Measurements from ENCODE around the gene MMEL1.

MMEL1 gene

GRCh38 chr1:2610036-2610959, 22.5 kb downstream of the MMEL1 start:
- H3K4me2 ChIP-seq: no peak overlapping the region
- no peaks in the 10 kb centered on the region for H3K79me2 ChIP-seq (ENCODE audit: insufficient read depth, low read depth)
- H3K27me3 ChIP-seq (ENCODE audit: insufficient read depth, low read depth): peaks cover 71% of the 10 kb centered on the region
- no peaks in the 10 kb centered on the region for H3K4me1 ChIP-seq (ENCODE audit: low read depth, poor library complexity, severe bottlenecking)
- TF ChIP-seq CTCF (conservative IDR thresholded peaks at IDR 0.05; ENCODE audit: low read depth, low read length): no peak
- no peak overlapping the region for H3K9ac ChIP-seq
- H3K4me3 ChIP-seq (IDR thresholded peaks at IDR 0.05; ENCODE audit: insufficient read depth, low read depth, low read length): no peak overlapping the region
- no peaks in the 10 kb centered on the region for H4K20me1 ChIP-seq (ENCODE audit: insufficient read depth)
- H2AFZ ChIP-seq (ENCODE audit: low read depth): no peak overlapping the region
- no peak overlapping the region for H3K27ac ChIP-seq
- no peaks in the 10 kb centered on the region for H3K36me3 ChIP-seq (ENCODE audit: insufficient read depth)

- no peak overlapping the region for H3K27ac ChIP-seq
- H3K79me2 ChIP-seq (ENCODE audit: insufficient read depth, low read depth): no peaks in the 10 kb centered on the region
- H3K4me1 ChIP-seq (ENCODE audit: low read depth, poor library complexity, severe bottlenecking): no peaks in the 10 kb centered on the region
- no peak overlapping the region for H2AFZ ChIP-seq (ENCODE audit: low read depth)
- no peak overlapping the region for H3K4me3 ChIP-seq (IDR thresholded peaks at IDR 0.05; ENCODE audit: insufficient read depth, low read depth, low read length)
- H3K4me2 ChIP-seq: no peak overlapping the region
- no peaks in the 10 kb centered on the region for H4K20me1 ChIP-seq (ENCODE audit: insufficient read depth)
- H3K9ac ChIP-seq: no peak overlapping the region
- TF ChIP-seq CTCF (conservative IDR thresholded peaks at IDR 0.05; ENCODE audit: low read depth, low read length): no peak
- no peaks in the 10 kb centered on the region for H3K36me3 ChIP-seq (ENCODE audit: insufficient read depth)
- peaks cover 71% of the 10 kb centered on the region for H3K27me3 ChIP-seq (ENCODE audit: insufficient read depth, low read depth)
These were observed 23.3 kb downstream of the MMEL1 start for GRCh38 chr1:2609319-2610035.

- no peaks in the 10 kb centered on the region for H3K36me3 ChIP-seq (ENCODE audit: insufficient read depth)
- H3K79me2 ChIP-seq (ENCODE audit: insufficient read depth, low read depth): no peaks in the 10 kb centered on the region
- no peaks in the 10 kb centered on the region for H3K4me1 ChIP-seq (ENCODE audit: low read depth, poor library complexity, severe bottlenecking)
- H3K27ac ChIP-seq: no peak overlapping the region
- no peaks in the 10 kb centered on the region for H4K20me1 ChIP-seq (ENCODE audit: insufficient read depth)
- no peak overlapping the region for H2AFZ ChIP-seq (ENCODE audit: low read depth)
- H3K4me3 ChIP-seq (IDR thresholded peaks at IDR 0.05; ENCODE audit: insufficient read depth, low read depth, low read length): no peak overlapping the region
- H3K9ac ChIP-seq: no peak overlapping the region
- peaks cover 68% of the 10 kb centered on the region for H3K27me3 ChIP-seq (ENCODE audit: insufficient read depth, low read depth)
- TF ChIP-seq CTCF (conservative IDR thresholded peaks at IDR 0.05; ENCODE audit: low read depth, low read length): no peak
- H3K4me2 ChIP-seq: no peak overlapping the region
These were observed 25.1 kb downstream of the MMEL1 start for GRCh38 chr1:2607641-2608091.

- Histone ChIP-seq H3K79me2 (ENCODE audit: insufficient read depth, low read depth) (no peaks in the 10 kb centered on the region), H3K4me3 (IDR thresholded peaks at IDR 0.05; ENCODE audit: insufficient read depth, low read depth, low read length) (no peak overlapping the region), H3K27me3 (ENCODE audit: insufficient read depth, low read depth) (peaks cover 72% of the 10 kb centered on the region), H3K4me1 (ENCODE audit: low read depth, poor library complexity, severe bottlenecking) (no peaks in the 10 kb centered on the region), H4K20me1 (ENCODE audit: insufficient read depth) (no peaks in the 10 kb centered on the region), H3K36me3 (ENCODE audit: insufficient read depth) (no peaks in the 10 kb centered on the region), H3K9ac (no peak overlapping the region), H3K4me2 (no peak overlapping the region), H3K27ac (no peak overlapping the region), H2AFZ (ENCODE audit: low read depth) (no peak overlapping the region)
- TF ChIP-seq CTCF (conservative IDR thresholded peaks at IDR 0.05; ENCODE audit: low read depth, low read length): no peak
These were observed 25.8 kb downstream of the MMEL1 start for GRCh38 chr1:2606881-2607621.
